Hepatic stellate cell (primary cell): ENCODE data around the gene DPP10.
A peak's percentile ranks its signal among the peaks of the same experiment; 100 is the strongest.

ENCODE experiments used
- DNase-seq: peaks from one replicate; pipeline ENCODE4 v3.0.0; 2011; ENCODE audit warnings: low spot score

Gene DPP10

DNA sequence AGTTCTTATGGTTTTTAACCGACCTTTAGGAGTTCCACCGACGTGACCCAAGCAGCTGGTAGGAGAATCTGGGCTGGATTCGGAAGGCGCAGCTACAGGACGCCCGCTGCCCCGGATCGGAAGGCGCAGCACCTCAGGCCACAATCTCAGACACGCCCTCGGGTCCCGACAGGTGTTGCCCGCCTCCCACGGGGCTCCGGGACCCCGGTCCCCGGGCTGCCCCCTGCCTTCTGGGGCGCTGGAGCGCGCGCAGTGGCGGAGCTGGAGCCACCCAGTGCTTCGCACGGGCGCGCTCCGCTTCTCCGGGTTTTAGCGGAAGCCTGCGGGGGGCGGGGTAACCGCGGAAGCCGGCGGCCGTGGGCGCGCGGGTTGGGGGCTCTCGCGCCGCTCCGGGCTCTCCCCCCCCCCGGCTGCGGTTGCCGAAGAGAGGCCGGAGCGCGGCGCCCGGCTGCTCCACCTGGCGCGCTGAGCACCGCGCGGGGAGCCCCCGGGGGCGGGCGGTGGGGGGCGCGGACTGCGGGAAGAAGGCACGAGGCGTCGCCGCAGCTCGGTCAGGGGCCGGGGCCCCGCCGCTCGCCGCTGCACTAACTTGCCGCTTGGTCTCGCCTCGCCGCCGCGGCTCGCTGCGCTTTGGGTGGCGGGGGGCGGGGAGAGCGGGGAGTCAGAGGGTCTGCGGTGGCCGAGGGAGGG, 718.8 kb downstream of the DPP10 start:
- no peak for DNase-seq

DNA sequence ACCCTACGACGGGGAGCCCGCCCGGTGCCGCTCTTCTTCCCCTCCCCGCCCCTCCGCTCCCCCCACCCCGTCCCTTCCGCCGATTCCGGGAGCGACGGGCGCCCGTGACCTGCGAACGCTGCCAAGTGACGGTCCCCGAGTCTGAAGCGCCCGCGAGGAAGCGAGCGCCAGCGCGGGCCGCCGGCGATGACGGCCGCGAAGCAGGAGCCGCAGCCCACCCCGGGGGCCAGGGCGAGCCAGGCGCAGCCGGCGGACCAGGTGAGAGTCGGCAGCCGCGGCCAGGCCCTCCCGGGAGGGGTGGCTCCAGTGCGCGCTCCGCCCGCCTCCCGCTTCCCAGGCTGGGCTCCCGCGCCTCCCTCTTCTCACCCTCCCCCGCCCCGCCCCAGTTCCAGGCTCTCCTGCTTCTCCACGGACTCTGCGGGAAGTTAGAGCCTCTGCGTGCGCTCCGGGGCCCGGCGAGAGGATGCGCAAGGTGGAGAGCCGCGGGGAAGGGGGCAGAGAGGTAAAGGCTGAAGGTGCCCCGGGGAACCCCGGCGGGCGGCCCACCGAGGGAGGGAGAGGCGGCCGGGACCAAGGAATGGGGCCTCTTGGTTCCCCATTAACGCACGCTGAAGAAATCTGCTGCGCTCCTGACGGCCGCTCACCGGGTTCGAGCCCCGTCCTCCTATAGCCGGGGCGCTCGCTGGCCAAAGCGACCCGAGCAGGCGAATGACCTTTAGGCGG, 719.5 kb downstream of the DPP10 start:
- no peak for DNase-seq

GRCh38 chr2:115162494-115163293, 720.3 kb downstream of the DPP10 start:
- no peak for DNase-seq

DNA sequence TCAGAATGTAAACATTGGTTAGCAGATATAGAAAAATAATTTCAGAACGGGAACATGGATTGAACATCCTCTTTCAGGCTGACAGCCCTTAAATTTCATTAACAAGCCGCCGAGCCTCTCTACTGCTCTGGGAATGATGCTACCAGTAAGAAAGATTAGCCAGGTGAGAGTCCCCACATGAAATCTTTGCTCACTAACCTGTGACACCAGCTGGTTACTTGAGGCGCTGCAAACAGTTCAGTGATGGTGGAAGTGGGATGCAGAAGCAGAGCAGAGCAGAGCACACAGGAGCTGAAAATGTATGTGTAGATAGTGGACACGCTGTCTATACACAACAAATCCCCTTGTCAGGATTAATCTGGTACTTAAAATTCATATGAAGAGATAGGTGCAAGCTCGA, 721.1 kb downstream of the DPP10 start:
- no peak for DNase-seq

DNA sequence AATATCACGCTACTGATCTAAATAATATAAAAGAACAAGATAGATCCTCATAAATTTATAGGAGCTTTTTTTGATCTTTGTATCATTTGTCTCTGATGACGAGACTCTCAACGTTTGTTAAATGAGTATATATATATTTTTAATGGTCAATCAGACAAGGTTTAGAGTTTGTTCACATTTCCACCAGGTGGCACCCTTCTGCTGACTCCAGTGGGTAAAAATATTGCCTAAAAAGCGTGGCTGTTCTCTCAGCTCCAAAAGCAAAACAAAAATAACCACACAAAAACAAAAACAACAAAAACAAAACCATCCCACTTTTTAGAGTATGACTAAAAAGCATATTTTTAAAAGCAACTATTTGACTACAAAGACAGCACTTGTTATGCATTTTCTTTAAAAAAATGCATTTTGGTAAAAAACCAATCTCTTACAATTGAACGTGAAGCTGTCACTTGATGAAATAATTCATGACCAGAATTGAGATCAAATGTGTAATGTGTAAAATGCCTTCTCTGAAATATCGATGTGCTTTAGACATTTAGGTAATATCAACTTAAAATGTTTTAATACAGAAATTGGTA, 723.2 kb downstream of the DPP10 start:
- peak; percentile 8 for DNase-seq

- DNase-seq, result no peak
Observed at GRCh38 chr2:115168457-115168856, 726.0 kb downstream of the DPP10 start.

DNA sequence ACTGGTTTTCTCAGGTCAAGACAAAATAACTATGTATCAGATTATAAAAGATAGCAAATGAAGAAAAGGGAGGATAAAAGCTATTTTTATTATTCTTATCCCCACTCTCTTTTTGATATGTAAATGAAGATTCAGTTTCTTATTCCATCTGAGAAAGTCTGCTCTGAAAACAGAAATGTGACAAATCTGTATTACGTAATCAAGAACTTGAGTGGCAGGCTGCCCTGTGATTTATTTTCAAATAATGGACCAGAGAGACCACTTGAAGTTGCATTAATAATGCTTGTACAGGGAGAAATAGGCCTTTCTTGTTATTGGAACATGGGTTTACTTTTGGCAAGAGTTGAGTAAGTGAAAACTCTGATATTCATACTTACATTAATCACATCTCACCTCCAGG, 727.4 kb downstream of the DPP10 start:
- no peak for DNase-seq

DNA sequence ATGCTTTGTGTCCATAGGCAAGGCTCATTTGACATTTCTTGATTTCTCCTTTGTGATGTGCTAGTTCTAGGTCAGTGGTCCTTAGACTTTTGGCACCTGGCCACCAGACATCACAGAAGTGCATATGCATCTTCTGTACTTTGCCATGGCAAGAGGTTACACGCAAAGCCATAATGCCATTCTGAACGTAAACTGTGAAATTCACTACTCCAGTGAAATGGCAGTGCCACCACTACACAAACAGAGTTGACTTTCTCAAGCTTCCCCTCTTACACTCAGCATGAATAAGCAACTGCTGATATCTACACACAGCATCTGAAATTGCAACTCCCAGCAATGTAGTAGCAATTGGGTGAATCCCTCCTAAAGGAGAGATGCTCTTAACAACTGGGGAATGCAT, 729.3 kb downstream of the DPP10 start:
- no peak for DNase-seq

GRCh38 chr2:115174651-115175050, 732.2 kb downstream of the DPP10 start:
- DNase-seq, result no peak

DNA sequence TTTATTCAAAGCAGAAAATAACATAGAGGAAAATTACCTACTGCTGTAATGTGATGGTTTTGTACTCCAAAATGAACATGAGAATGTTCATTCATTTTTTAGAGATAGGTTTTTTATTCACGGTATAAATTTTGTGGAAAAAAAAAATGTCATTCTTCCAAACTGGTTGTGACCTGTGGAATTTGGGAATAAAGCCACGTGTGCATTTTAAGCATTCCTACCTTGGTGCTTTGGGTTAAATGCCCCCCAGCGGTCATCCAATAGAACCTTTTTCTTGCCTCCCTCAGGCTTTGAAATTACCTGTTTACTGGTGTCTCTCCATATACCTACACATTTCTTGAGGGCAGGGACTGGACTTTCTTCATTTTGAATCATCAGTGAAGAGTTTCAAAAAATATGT, 740.7 kb downstream of the DPP10 start:
- no peak for DNase-seq

DNA sequence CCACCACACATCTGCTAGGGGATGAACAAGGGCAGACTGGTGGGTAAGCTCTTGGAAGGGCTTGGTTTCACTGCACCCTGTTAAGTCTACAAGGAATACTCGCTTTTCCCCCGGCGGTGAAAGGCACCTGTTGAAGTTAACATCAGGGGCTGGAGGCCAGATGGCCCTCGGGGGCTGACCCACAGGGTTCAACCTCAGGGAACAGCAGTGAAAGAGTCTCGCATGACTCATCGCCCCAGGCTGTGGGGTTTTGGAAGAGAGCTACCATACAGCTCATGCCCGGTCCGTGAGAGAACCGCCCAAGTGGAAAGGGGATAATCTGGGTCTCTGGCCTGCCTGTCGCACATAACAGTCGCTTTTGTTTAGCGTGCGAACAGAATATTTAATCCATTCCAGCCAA, 748.0 kb downstream of the DPP10 start:
- DNase-seq, result no peak

GRCh38 chr2:115194623-115195022, 752.2 kb downstream of the DPP10 start:
- DNase-seq, result no peak

- DNase-seq, result no peak
Observed at GRCh38 chr2:115196587-115196986, 754.1 kb downstream of the DPP10 start.

DNA sequence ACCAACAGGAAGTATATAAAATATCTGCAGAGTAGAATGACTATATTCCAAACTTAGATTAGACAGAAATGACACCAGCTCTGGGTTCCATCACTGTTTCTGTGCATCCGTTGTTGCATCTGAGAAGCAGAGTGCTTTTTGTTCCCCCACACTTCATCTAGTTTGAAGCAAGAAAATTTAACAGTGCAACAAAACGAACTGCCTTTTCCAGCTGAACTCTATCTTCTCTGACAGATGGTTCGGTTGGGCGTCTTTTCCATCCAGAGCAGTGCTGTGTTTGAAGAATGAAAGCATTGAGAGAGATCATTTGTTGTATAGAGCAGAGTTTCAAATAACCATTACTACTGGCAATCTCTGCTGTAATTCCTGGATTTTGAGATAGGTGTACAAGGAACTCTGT, 757.5 kb downstream of the DPP10 start:
- DNase-seq, result no peak

- no peak for DNase-seq
Observed at GRCh38 chr2:115201386-115201785, 758.9 kb downstream of the DPP10 start.

DNA sequence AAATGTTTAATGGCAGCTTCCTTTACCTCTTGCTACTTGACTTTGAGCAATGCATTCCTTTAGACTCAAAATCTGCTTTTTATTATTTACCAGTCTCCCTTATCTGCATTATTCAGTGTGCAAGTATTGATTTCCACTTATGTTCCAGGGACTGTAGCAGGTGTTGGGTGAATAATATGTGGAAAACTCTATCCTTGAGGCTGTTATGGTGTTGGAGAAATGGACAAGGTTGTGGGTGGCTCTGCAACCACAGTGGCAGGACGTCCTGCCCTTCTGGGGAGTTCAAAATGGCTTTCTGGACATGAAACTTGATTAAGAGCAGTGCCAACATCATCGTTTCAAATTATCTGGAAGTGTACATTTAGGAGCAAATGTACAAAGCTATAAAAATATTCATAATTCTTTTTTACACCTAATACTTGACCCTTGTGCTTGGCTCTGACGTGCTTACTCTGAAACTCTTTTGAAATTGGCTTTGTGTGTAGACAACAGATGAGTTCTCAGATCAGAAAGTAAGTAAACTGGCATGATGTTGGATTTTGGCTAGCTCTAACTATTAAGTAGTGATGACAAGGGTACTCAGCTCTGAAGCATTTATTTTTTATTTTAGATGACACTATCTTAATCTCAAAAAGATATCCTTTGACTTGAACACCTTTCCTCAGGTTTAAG, 766.2 kb downstream of the DPP10 start:
- DNase-seq, result no peak

DNA sequence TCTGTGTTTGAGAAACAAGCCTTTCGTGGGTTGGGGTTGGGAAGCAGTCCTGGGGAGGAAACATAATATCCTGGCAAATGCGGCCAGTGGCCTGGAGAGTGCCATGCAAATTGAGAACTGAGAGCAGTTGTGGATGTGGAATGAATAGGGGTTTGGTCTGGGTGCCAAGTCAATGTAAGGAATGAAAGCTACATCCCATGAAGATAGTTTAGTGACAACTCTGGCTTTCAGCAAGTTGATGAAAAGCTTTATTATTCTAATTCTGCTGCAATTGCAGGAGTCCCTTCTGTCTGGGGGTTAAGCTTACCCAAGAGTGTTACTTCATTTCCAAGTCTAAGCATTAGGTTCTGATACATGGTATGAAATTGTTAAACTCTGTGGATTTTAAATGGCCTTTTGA, 771.6 kb downstream of the DPP10 start:
- no peak for DNase-seq

GRCh38 chr2:115219296-115219695, 776.9 kb downstream of the DPP10 start:
- no peak for DNase-seq

- no peak for DNase-seq
Observed at GRCh38 chr2:115234186-115234585, 791.7 kb downstream of the DPP10 start.

- no peak for DNase-seq
Observed at GRCh38 chr2:115234737-115235136, 792.3 kb downstream of the DPP10 start.

GRCh38 chr2:115248066-115248465, 805.6 kb downstream of the DPP10 start:
- no peak for DNase-seq

- no peak for DNase-seq
Observed at GRCh38 chr2:115277366-115277765, 834.9 kb downstream of the DPP10 start.
